HL-60/S4 treated with phorbol 12-myristate 13-acetate at 8.2 ng/mL for 4 days and 3 days (cell line): ENCODE results near the gene SELENOW.

Experiments
- in situ Hi-C: fragments of 300-500 bp; cut with MboI; formaldehyde crosslinking; loops from 2 replicates; pipeline ENCODE4 v1.15.0; 2022; ENCODE audit warnings: low sequenced_read_pairs

The SELENOW gene

DNA sequence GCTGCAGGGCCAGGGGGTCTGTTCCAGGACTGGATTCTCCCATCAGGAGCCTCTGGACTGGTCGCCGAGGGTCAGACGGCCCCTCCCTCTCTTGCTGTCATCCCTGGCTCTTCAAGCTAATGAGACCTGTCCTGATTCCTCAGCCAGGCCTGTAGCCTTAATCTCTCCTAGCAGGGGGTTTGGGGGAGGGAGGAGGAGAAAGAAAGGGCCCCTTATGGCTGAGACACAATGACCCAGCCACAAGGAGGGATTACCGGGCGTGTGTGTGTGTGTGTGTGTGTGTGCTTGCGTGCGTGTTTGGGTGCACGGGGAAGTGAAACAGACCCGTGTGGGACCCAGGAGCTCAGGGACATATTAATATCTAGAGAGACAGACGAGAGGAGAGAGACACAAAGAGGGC lies 41.4 kb downstream of the SELENOW start:
- in situ Hi-C loops = no loop called here

DNA sequence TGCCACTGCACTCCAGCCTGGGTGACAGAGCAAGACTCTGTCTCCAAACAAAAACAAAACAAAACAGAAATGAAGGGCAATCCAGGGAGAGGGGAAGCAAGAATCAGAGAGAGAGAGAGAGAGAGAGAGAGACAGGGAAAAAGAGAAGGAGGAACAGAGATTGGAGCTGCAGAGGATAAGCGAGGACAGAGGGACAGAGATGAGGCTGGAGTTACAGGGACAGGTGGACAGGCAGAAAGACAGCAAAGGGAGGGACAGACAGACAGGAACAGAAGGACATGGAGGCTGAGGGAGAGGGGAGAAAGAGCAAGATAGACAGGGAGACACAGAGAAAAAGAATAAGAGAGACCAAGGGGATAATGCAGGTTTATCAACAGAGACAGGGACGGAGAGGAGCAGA lies 41.9 kb downstream of the SELENOW start:
- in situ Hi-C loops = no loop called here

DNA sequence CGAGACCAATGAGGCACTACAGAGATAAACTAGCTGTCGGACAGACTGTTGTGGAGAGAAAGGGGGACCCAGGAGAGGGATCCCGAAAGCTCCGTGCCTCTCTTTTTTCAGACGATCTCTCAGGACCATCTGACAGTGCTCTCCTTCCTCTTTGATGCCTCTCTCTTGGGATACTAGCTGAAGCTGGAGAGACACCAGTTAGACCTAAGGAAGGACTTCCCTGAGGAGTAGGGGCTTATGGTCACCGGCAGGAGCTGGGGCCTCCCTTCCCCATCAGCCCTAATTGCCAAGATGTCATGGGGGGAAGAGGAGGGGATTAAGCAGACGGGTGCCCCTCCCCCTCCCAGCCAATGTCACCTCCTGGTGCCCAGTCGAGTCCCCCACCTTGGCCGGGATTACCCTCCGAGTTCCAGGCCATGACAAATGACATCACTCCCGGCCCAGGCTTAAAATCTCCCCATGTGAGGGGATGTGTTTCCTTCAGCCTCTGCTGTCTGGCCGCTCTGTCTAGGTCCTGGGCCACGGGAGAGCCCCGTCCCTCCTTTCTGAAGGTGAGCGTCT lies 43.0 kb downstream of the SELENOW start, which contains the start of gene CRX:
TSS of gene CRX (plus strand) at position 478 of the 561 bp plus-strand sequence. CDS start 12,507 bp downstream, outside the sequence.
- in situ Hi-C loops = no loop called here

DNA sequence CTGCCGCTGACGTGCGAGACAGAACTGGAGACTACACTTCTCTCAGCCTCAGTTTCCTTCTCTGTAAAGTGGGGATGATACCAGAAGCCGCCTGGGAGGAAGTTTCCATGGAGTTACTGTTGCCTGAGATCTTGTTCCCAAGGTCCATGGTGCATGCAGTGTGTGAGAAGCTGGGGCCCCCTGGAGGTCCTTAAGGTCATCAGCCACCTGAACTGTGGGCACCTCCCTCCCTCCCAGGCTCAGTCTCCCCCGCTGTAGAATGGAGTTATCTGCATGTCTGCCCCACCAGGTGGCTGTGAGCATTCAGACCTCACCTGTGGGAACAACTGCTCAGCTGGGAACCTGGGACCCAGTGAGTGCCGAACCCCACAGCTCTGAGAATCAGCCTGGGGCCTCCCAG lies 45.9 kb downstream of the SELENOW start:
- in situ Hi-C loops = no loop called here

DNA sequence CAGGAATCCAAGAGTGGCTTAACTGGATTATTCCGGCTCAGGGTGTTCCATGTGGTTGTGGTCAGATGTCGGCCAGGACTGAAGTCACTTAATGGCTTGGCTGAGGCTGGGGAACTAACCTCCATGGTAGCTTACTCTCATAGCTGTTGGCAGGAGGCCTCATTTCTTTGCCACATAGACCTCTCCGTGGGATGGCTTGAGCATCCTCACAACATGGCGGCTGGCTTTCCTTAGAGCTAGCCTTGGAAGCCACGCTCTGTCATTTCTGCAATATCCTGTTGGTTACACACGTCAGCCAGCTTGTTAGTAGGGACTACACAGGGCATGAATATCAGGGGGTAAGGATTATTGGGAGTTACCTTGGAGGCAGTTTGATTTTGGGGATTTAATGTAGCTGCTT lies 48.3 kb downstream of the SELENOW start:
- in situ Hi-C loops = no loop called here

DNA sequence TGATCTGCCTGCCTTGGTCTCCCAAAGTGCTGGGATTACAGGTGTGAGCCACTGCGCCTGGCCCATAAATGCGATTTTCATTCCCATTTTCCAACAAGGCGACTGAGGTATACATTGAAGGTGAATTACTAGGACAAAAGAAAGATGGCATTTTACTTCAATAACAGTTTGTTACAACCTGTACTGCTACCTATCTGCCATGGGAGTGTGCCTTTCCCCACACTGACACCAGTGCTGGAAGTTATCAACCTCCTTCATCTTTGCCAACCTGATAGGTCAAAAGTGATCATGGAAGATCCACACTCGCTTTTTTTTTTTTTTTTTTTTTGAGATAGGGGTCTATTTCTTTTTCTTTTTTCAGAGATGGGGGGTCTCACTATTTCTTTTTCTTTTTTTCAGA lies 54.2 kb downstream of the SELENOW start:
- in situ Hi-C loops = no loop called here
